GM10266 (cell line): ENCODE data around the gene USF3.

ENCODE experiments used
- DNase-seq: peaks from one replicate; pipeline ENCODE4 v3.0.0; 2012; ENCODE audit errors: extremely low spot score
- TF ChIP-seq, protein P1 (sequence below): IDR thresholded peaks from 2 replicates; pipeline ENCODE4 v1.5.1; 2012; ENCODE audit warnings: mild to moderate bottlenecking, low read depth; ENCODE audit not compliant: control insufficient read depth, insufficient read depth; ENCODE audit errors: missing control alignments

USF3 gene

DNA sequence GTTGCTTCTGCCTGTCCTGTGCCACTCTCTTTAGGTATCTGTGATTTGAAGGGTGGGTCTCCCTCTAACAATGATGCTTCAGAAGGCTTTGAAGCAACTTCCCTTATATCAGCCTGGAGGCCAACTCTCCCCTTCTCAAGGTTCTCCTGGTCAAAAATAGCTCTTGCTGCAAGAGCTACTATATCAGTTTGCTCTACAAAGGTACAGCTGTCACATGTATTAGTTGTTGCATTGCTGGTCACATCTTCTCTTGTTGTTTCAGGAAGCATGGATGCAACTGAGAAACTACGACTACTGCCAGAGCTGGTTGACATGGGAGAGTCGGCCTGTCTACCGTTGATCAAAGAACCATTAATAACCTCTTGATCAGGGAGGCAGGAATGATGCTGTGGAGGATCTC lies 38.3 kb downstream of the USF3 start:
- TF ChIP-seq, protein P1, sequence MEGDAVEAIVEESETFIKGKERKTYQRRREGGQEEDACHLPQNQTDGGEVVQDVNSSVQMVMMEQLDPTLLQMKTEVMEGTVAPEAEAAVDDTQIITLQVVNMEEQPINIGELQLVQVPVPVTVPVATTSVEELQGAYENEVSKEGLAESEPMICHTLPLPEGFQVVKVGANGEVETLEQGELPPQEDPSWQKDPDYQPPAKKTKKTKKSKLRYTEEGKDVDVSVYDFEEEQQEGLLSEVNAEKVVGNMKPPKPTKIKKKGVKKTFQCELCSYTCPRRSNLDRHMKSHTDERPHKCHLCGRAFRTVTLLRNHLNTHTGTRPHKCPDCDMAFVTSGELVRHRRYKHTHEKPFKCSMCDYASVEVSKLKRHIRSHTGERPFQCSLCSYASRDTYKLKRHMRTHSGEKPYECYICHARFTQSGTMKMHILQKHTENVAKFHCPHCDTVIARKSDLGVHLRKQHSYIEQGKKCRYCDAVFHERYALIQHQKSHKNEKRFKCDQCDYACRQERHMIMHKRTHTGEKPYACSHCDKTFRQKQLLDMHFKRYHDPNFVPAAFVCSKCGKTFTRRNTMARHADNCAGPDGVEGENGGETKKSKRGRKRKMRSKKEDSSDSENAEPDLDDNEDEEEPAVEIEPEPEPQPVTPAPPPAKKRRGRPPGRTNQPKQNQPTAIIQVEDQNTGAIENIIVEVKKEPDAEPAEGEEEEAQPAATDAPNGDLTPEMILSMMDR = no peak
- no peak for DNase-seq

DNA sequence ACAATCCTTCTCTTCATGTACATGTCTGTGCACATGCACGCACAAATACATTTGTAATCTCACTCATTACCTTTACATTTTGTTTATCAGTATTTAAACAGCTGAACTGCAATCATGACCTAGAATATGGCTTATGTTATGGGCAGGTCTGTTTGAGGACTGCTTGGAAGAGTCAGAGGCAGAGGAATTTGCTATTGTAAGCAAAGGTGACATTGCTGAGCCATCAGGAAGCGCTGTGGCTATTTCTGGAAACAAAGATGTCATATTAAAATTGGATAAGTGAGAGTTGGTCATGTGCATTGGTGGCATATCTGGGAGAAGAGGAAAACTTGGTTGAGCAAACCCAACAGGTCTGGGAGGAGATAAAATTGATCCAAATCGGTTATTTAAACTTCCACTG lies 41.6 kb downstream of the USF3 start:
- no peak for DNase-seq
- TF ChIP-seq, protein P1 = no peak

DNA sequence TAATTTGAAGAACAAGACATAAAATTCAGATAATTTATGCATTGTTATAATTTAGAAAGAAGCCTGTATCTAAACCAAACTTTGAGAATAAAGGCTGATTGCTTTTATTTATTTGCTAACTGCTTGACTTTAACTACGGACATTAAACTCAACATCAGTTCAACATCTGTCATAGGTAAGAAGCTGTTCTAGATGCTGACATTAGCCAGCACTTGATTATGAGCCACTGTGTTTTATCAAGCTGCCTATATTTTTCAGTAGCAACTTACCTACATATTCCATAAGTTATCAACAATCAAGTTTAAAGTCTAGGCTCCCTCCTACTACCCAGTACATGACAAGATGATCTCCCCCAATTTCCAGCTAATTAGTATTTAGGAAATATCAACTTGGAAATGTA lies 42.1 kb downstream of the USF3 start:
- no peak for DNase-seq
- TF ChIP-seq, protein P1 = no peak

DNA sequence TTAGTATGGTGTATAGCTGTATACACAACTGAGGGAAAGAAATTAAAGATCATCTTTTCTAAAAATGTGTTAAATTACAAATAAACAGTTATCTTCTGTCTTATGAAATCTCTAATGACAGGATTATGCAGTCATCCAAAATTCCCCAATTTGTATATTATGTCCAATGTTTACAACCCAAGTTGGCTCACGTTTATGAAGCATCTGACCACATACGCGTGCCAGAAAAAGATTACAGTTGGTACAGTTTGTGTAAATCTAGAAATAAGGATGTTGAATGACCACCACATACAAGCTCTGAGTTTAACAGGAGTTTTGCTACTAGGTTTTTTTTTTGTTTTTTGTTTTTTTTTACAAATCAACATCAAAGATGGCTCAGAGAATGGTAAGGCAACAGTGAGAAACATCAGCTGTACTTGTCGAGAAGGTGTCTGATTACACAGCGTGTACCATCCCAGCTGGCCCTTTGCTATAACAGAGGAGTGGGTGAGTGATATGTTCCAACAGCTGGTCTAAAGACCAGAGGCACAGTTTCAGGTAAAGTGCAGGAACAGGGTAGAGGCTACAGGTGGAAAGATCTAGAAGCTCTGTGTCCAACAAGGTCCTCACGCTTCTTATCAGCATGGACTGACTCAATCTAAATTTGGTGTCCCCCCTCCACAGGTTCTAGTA lies 47.1 kb downstream of the USF3 start:
- no peak for DNase-seq
- TF ChIP-seq, protein P1 = no peak

DNA sequence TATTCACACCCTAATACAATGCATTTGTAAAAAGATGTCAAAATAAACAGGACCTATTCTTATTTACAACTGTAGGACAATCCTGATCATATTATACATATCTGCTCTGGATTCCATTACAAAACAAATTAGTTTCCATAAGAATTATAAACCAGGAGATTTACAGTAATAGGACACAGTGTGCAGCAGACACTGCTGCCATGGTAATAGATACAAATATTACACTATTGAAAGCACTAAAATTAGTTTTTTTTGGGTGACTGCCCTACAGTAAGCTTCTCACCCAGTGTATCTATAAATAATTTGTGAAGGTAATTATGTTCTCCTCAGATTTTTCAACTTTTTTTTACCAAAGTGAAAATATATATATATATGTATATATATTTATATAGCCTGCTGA lies 47.9 kb downstream of the USF3 start:
- no peak for DNase-seq
- TF ChIP-seq, protein P1 = no peak

DNA sequence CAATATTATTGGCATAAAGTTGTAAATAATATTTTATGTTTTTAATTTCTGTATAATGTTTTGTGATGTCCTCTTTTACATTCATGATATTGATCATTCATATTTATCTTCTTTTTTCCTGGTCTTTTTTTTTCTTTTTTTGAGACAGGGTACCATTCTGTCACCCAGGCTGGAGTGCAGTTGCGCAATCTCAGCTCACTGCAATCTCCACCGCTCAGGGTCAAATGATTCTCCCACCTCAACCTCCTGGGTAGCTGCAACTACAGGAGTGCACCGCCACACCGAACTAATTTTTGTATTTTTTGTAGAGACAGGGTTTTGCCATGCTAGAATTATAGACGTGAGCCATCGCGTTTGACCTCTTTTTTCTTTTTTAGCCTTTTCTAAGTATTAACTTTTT lies 52.9 kb downstream of the USF3 start:
- no peak for DNase-seq
- TF ChIP-seq, protein P1 = no peak

DNA sequence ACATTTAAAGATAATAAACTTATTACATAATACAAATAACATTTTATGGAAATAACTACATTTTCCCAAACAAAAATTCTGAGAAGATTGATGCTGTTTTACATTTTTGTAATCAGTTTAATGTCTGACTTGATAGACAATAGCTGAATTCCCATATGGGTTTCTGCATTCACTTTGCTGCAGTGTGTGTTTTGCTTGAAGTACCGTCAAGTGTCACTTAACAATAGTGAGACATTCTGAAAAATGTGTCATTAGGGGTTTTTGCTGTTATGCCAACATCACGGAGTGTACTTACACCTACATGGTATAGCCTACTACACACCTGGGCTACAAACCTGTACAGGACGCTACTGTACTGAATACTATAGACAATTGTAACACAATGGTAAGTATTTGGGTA lies 57.5 kb downstream of the USF3 start:
- TF ChIP-seq, protein P1 = no peak
- no peak for DNase-seq
